Panc1 (cell line): ENCODE data around the gene KIF4B.

Experiments
- CTCF ChIP-seq: fragments of 450-650 bp; IDR thresholded peaks from 2 replicates; pipeline ENCODE4 v1.5.1; 2017; ENCODE audit warnings: mild to moderate bottlenecking
- POLR2AphosphoS5 ChIP-seq: IDR thresholded peaks from 2 replicates; pipeline ENCODE4 v1.6.1; 2012; ENCODE audit warnings: mild to moderate bottlenecking, low read depth, low read length, moderate library complexity
- REST ChIP-seq, 2 experiments: IDR thresholded peaks; 2 replicates each; pipeline ENCODE4 v1.6.1; 2011 to 2012; ENCODE audit warnings: low read depth in 2 of 2, control low read depth in 1 of 2, low read length in 1 of 2, mild to moderate bottlenecking in 1 of 2, moderate library complexity in 1 of 2; ENCODE audit not compliant: insufficient read depth in 1 of 2
- TCF7L2 ChIP-seq: IDR thresholded peaks from 2 replicates; pipeline ENCODE4 v1.6.1; 2011; ENCODE audit warnings: mild to moderate bottlenecking, low read depth, low read length, inconsistent platforms

GRCh38 chr5:155015239-155015638, 1.7 kb downstream of the KIF4B start:
- TF ChIP-seq CTCF (no peak), POLR2AphosphoS5 (no peak), TCF7L2 (no peak), REST (IDR thresholded peaks at IDR 0.05; ENCODE audit: insufficient read depth in 1 of 2, low read depth in 2 of 2, low read length in 1 of 2) (no peak)
